ENCODE measurements around the gene GUCY2D.

DNA sequence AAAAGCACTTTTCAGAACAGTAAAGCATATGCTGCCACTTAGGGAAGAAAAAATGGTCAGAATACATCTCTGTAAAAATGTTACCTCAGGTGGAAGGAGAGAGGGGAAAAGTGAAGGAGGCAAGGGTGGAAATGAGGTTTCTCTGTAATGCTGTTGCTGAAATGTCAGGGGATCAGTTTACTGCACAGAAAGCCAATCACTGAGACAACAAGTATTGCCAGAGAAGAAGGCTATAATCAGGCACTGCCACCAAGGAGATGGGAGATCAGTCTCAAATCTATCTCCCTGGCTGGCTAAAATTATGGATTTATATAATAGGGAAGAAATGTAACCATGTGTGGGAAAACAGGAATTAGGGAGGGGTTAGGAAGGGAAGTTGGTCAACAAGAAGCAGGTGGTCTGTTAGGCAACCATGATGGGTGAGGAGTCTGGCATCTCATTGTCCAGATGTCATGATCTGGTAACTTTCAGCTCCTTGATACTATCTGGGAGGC lies 27.7 kb upstream of the GUCY2D start:
- TF ChIP-seq, protein P1, sequence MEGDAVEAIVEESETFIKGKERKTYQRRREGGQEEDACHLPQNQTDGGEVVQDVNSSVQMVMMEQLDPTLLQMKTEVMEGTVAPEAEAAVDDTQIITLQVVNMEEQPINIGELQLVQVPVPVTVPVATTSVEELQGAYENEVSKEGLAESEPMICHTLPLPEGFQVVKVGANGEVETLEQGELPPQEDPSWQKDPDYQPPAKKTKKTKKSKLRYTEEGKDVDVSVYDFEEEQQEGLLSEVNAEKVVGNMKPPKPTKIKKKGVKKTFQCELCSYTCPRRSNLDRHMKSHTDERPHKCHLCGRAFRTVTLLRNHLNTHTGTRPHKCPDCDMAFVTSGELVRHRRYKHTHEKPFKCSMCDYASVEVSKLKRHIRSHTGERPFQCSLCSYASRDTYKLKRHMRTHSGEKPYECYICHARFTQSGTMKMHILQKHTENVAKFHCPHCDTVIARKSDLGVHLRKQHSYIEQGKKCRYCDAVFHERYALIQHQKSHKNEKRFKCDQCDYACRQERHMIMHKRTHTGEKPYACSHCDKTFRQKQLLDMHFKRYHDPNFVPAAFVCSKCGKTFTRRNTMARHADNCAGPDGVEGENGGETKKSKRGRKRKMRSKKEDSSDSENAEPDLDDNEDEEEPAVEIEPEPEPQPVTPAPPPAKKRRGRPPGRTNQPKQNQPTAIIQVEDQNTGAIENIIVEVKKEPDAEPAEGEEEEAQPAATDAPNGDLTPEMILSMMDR (IDR thresholded peaks at IDR 0.05), result no peak
- TF ChIP-seq POLR2A (IDR thresholded peaks at IDR 0.05) (no peak), EP300 (IDR thresholded peaks at IDR 0.05) (no peak), POLR2AphosphoS5 (IDR thresholded peaks at IDR 0.05) (no peak)
